ENCODE data around the gene SMAD6. TPM values are rescaled to one million over a fixed set of nuclear protein-coding genes. Genes with fewer than 3 reads are reported as not detected.

The SMAD6 gene
- total RNA-seq, 2 donors from 2014 or later: 14.0 to 25.4 TPM

DNA sequence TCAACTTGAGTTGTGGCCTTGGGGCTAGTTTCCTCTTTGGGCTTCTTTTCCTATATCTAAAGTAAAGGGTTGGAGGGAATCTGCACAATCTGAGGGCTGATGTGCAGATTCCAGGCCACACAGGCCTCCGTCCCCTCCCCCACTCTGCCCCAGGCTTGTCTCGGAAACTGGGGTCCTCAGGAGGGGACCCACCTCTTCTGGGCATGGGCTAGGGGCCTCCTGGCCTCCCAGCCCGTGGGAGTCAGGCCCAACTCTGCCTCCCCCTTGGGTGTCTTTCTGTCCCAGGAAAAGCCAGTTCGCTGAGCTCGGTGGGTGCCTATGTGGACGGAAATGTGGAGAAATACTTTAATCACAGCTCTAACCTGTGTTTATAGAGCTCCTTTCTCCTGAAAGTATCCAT is 4.8 kb downstream of the SMAD6 start:
- WGBS, 2 donors: 62 to 83% methylated on average over 6 of the region's 6 CpGs
- TF ChIP-seq, protein P1, sequence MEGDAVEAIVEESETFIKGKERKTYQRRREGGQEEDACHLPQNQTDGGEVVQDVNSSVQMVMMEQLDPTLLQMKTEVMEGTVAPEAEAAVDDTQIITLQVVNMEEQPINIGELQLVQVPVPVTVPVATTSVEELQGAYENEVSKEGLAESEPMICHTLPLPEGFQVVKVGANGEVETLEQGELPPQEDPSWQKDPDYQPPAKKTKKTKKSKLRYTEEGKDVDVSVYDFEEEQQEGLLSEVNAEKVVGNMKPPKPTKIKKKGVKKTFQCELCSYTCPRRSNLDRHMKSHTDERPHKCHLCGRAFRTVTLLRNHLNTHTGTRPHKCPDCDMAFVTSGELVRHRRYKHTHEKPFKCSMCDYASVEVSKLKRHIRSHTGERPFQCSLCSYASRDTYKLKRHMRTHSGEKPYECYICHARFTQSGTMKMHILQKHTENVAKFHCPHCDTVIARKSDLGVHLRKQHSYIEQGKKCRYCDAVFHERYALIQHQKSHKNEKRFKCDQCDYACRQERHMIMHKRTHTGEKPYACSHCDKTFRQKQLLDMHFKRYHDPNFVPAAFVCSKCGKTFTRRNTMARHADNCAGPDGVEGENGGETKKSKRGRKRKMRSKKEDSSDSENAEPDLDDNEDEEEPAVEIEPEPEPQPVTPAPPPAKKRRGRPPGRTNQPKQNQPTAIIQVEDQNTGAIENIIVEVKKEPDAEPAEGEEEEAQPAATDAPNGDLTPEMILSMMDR (IDR thresholded peaks at IDR 0.05): no peak
- TF ChIP-seq POLR2A (IDR thresholded peaks at IDR 0.05): no peak
- no peaks in the 10 kb centered on the region for H3K27me3 ChIP-seq
- H3K27ac ChIP-seq: peak overlapping the region in 2 of 4 donors; percentile 34 to 36
- H3K9me3 ChIP-seq: no peaks in the 10 kb centered on the region
- intact Hi-C loops (cut with DNase I): loop anchor here (5.0 kb wide), 1 partner anchor 40 kb away; no protein-coding TSS in a partner anchor
- ATAC-seq (no peak), DNase-seq (no peak)
- no peaks in the 10 kb centered on the region for H3K36me3 ChIP-seq (replicated peaks in 1 of 2; ENCODE audit: insufficient read depth in 1 of 2, low read depth in 2 of 2)
- H3K4me3 ChIP-seq: no peak overlapping the region
- peaks cover 55% of the 10 kb centered on the region for H3K4me1 ChIP-seq

DNA sequence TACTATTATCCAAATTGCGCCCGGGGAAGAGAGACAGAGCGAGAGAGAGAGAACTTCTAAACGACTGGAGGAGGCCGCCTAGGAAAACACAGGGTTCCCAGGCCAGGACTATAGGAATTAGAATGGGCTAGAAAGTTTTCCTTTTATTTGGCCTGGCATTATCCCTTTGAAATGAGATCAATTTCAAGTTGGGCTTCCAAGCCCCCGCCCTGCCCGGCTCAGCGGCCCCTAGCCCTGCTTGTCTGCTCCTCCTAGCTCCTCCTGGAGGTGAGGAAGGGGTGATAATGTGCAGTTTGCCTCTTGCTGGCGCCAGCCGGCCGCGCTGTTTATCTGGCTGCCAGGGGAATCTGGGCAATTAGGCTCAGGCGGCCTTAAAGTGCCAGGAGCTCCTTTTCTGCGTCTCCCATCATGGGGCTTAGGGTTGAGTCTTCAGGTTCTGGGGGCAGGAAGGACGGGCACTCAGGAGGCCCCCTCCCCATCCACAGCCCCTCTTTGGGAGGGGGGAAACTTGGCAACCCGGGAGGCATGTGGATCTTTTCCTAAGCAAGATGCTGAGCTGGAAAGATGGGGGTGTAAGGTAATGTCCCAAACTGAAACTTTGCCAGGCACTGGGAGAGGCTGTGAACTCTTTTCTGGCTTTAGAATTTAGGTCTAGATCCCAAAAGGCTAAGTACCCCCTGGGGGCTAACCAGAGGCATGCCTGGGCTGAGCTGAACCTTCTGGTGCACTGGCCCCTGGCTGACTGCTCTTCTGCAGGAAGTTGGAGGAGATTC is 5.5 kb downstream of the SMAD6 start:
- no peaks in the 10 kb centered on the region for H3K27me3 ChIP-seq
- no peak for TF ChIP-seq POLR2A (IDR thresholded peaks at IDR 0.05)
- TF ChIP-seq, protein P1 (IDR thresholded peaks at IDR 0.05): peak in 4 of 7 experiments; percentile 25 to 38 (median 26)
- DNase-seq: peak; percentile 52 to 71 (median 58)
- 18 to 24% methylated on average over 16 of the region's 16 CpGs for WGBS, 2 donors
- no peaks in the 10 kb centered on the region for H3K9me3 ChIP-seq
- peaks cover 50% of the 10 kb centered on the region for H3K4me1 ChIP-seq
- peak; percentile 26 for ATAC-seq
- H3K27ac ChIP-seq: peak overlapping the region in 2 of 4 donors; percentile 34 to 36
- H3K36me3 ChIP-seq (replicated peaks in 1 of 2; ENCODE audit: insufficient read depth in 1 of 2, low read depth in 2 of 2): no peaks in the 10 kb centered on the region
- no peak overlapping the region for H3K4me3 ChIP-seq
- intact Hi-C loops (cut with DNase I): loop anchor here (5.0 kb wide), 1 partner anchor 40 kb away; no protein-coding TSS in a partner anchor

DNA sequence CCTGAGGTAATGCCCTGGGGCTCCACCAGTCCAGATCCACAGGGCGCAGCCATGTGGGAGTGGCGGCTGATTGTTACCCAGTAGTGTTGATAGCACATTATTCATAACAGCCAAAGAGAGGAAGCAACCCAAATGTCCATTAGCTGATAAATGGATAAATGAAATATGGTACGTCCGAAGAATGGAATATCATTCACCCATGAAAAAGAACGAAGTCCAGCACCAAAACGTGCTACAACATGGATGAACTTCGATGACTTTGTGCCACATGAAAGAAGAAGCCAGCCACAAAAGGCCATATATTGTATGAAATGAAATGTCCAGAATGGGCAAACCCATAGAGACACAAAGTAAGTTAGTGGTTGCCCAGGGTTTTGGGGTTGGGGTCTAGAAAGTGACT is 6.4 kb downstream of the SMAD6 start:
- ATAC-seq (no peak), DNase-seq (no peak)
- Histone ChIP-seq H3K36me3 (replicated peaks in 1 of 2; ENCODE audit: insufficient read depth in 1 of 2, low read depth in 2 of 2) (no peaks in the 10 kb centered on the region), H3K4me3 (no peak overlapping the region), H3K27me3 (no peaks in the 10 kb centered on the region), H3K9me3 (no peaks in the 10 kb centered on the region), H3K27ac (no peak overlapping the region), H3K4me1 (peaks cover 44% of the 10 kb centered on the region)
- intact Hi-C loops (cut with DNase I): loop anchor here (5.0 kb wide), 1 partner anchor 39 kb away; no protein-coding TSS in a partner anchor
- WGBS, 2 donors: 93 to 96% methylated on average over 7 of the region's 7 CpGs
- no peak for TF ChIP-seq POLR2A (IDR thresholded peaks at IDR 0.05)
- TF ChIP-seq, protein P1 (IDR thresholded peaks at IDR 0.05): no peak

DNA sequence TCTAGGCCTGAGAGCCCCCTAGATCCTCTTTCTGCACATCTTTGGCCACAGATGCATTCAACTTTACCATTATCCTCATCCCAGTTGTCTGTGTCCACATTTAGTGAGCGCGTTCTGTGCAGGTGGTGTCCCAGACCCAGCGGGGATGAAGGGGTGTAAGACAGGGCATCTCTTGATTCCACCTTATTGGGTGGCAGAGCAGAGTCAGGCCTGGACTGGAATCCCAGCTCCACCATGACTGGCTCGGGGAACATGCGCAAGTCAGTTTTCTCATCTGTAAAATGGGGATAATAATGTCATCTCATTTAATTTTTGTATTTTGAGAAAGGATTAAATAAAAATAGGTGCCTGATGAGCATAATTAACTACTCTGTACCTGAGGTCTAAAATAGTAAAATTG is 7.8 kb downstream of the SMAD6 start:
- peaks cover 43% of the 10 kb centered on the region for H3K4me1 ChIP-seq
- 92 to 100% methylated on average over 5 of the region's 5 CpGs for WGBS, 2 donors
- no peaks in the 10 kb centered on the region for H3K9me3 ChIP-seq
- DNase-seq (no peak), ATAC-seq (no peak)
- H3K27ac ChIP-seq: no peak overlapping the region
- TF ChIP-seq, protein P1 (IDR thresholded peaks at IDR 0.05): no peak
- TF ChIP-seq POLR2A (IDR thresholded peaks at IDR 0.05): no peak
- intact Hi-C loops (cut with DNase I): loop anchor here (5.0 kb wide), 1 partner anchor 37 kb away; no protein-coding TSS in a partner anchor
- H3K36me3 ChIP-seq (replicated peaks in 1 of 2; ENCODE audit: insufficient read depth in 1 of 2, low read depth in 2 of 2): no peaks in the 10 kb centered on the region
- H3K4me3 ChIP-seq: no peak overlapping the region
- no peaks in the 10 kb centered on the region for H3K27me3 ChIP-seq

Measured in body of pancreas (tissue), 4 donors.